NCI-H524 treated with DMSO at 0.1 percent for 48 hours (cell line): Measurements from ENCODE around the gene GRIK4.
A peak's percentile ranks its signal among the peaks of the same experiment; 100 is the strongest.
"Not testable (repeated sequence)": the region's sequence is repeated elsewhere in the genome, so short reads cannot be mapped to it uniquely, and the experiment has no call there.

Experiments used
- DNase-seq: peaks from one replicate; lab custom pipeline; 2025; lab: John Stamatoyannopoulos, UW

GRIK4 gene

GRCh38 chr11:121004206-121004840 lies 492.8 kb downstream of the GRIK4 start:
- DNase-seq = no peak

DNA sequence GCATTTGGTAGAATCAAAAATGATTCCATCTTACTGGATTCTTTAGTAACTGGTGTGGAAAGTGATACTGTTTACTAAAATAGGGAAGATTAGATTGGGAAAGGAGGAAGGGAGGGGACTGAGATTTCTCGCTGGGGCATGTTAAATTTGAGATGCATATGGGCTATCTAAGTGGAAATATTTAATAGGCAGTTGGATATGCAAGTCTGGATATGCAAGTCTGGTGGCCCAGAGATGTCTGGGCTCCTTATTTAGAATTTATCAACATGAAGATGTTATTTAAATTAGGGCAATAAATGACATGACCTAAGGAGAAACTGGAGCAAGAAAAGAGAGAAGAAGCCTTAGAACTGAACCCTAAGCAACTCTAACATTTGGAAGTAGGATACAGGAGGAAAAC lies 495.4 kb downstream of the GRIK4 start:
- no peak for DNase-seq

DNA sequence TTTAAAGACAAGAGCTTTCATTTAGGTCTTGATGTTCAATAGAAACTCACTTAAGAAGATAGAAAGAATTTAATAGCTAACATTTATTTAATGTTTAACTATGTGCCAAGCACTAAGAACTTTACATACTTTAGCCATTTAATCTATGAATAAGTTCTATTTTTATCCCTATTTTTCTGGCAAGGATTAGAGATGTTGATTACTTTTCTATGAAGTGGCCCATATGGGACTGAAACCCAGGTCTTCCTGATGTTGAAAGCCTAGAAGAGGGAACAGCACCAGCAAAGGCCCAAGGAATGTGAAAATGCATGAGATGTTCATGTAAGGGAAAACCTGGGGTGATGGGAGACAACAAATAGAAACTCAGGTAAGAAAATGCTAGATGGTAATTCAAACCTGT lies 497.0 kb downstream of the GRIK4 start:
- no peak for DNase-seq

GRCh38 chr11:121012091-121012490 lies 500.5 kb downstream of the GRIK4 start:
- DNase-seq = no peak

DNA sequence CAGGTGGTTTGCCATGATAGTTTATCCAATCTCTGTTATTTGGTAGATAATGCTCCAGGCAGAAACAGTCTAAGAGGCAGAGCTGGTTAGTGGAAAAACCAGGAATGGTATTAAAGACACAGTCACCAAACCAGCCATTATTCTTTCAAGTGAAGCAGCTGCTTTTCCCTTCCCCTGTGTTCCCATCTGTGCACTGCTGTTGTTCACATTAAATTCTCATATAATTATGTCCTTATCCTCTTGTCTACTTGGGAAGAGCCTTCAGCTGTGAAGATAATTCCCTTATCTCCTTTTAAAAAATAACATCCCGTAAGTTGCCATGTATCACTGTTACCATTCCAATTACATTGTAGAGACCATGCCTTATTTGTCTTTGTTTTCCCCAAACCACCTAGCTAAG lies 507.2 kb downstream of the GRIK4 start:
- peak; percentile 73 for DNase-seq

DNA sequence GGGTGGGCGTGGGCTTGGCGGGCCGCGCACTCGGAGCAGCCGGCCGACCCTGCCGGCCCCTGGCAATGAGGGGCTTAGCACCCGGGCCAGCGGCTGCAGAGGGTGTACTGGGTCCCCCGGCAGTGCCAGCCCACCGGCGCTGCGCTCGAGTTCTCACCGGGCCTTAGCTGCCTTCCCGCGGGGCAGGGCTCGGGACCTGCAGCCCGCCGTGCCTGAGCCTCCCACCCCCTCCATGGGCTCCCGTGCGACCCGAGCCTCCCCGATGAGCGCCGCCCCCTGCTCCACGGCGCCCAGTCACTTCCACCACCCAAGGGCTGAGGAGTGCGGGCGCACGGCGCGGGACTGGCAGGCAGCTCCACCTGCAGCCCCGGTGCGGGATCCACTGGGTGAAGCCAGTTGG lies 510.2 kb downstream of the GRIK4 start:
- DNase-seq = not testable (repeated sequence)

GRCh38 chr11:121023848-121024751 lies 512.6 kb downstream of the GRIK4 start, which contains the start of gene TBCEL:
TSS of gene TBCEL (plus strand) at chr11:121024102. CDS start at chr11:121045691, 21,589 bp downstream.
- DNase-seq = peak; percentile 53

GRCh38 chr11:121024989-121025388 lies 513.4 kb downstream of the GRIK4 start:
- no peak for DNase-seq

GRCh38 chr11:121029153-121029552 lies 517.6 kb downstream of the GRIK4 start:
- no peak for DNase-seq

- DNase-seq = no peak
These were observed 518.4 kb downstream of the GRIK4 start for GRCh38 chr11:121029813-121030445.

- no peak for DNase-seq
These were observed 519.6 kb downstream of the GRIK4 start for GRCh38 chr11:121031167-121031566.

DNA sequence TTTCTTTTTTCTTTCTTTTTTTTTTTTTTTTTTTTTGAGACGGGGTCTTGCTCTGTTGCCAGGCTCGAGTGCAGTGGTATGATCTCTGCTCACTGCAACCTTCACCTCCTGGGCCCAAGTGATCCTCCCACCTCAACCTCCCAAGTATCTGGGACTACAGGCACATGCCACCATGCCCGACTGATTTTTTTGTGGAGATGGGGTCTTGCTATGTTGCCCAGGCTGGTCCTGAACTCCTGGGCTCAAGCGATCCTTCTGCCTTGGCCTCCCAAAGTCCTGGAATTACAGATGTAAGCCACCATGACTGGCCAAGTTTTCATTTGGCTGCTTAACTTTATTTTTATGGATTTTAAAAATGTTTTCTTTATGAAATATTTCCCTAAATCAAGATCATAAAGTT lies 520.1 kb downstream of the GRIK4 start:
- not testable (repeated sequence) for DNase-seq

DNA sequence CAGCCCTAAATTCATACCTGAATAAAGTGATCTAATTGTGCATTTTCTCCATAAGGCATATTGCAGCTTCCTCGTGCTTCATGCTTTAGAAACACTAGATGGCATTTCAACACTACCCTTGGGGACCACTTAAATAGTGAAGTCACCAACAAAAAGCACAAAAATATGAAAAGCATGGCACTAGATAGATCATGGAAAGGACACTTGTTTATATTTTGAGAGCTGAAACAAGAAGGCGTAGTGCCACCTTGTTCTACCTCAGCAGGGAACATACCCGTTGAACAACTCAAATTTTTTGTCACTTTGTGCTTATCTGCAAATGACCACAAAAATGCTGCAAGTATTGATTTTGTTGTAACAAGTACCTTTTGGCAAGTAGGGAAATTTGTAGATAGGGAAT lies 521.0 kb downstream of the GRIK4 start:
- DNase-seq = no peak

DNA sequence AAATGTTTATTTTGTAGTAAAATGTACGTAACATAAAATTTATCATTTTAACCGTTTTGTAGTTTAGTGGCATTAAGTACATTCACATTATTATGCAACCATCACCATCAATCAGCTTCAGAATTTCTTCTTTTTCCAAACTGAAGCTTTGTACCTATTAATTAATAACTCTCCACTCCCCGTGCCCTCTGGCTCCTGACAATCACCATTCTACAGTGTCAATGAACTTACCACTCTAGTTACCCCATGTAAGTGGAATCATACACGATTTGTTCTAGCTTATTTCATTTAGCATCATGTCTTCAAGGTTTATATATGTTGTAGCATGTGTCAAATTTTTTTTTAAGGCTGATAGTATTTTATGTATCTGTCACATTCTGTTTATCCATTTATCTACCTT lies 522.1 kb downstream of the GRIK4 start:
- no peak for DNase-seq

- DNase-seq = no peak
These were observed 523.7 kb downstream of the GRIK4 start for GRCh38 chr11:121035169-121035755.

DNA sequence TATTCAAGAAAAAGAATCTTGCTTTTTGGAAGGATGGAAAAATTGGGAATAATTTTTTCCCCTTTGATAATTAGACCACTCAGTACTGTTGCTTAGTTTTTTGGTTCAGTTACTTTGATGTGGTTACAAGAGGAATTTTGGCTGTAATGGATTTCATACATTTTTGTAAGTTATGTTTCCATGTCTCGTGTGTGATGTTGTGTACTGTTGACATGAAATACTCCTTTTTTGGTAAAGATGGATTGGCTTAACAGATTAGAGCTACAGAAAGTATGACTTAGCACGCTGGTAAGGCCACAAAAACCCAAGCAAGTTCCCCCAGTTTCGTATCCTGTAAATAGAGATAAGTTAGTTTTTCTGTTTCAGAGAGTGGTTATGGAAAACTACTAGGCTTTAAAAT lies 524.2 kb downstream of the GRIK4 start:
- no peak for DNase-seq

DNA sequence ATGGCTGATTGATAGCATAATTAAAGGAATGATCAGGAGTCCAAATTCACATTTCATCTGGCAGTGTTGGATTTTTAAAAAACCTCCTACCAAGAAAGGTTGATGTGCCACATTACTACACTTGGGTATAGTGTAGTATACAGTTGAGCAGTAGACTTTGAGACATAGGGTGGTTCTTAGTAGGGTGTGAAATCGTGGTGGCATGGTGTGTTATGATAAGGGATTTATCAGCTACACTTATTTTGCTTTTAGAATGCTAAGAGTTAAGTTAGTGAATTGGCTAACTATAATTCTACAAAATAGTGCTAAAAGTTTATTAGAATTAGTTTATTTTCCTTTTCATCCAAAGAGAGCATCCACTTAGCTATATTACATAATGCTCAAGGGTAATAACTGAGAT lies 525.5 kb downstream of the GRIK4 start:
- no peak for DNase-seq
